AG20443 (cell line): ENCODE data around the gene ERLIN1.
"Not testable (repeated sequence)": the region's sequence is repeated elsewhere in the genome, so short reads cannot be mapped to it uniquely, and the experiment has no call there.

Experiments used
- DNase-seq: peaks from one replicate; pipeline ENCODE4 v3.0.0; 2012; ENCODE audit warnings: low spot score, mixed read lengths

Gene ERLIN1

GRCh38 chr10:100133801-100134200, 52.0 kb downstream of the ERLIN1 start:
- DNase-seq = no peak

GRCh38 chr10:100132427-100132826, 53.4 kb downstream of the ERLIN1 start:
- DNase-seq = no peak

- DNase-seq = no peak
Measured at GRCh38 chr10:100131571-100131970, 54.3 kb downstream of the ERLIN1 start.

- no peak for DNase-seq
Measured at GRCh38 chr10:100130831-100131230, 55.0 kb downstream of the ERLIN1 start.

GRCh38 chr10:100129424-100129823, 56.4 kb downstream of the ERLIN1 start:
- DNase-seq = no peak

GRCh38 chr10:100128951-100129350, 56.9 kb downstream of the ERLIN1 start:
- no peak for DNase-seq

- not testable (repeated sequence) for DNase-seq
Measured at GRCh38 chr10:100125335-100125734, 60.5 kb downstream of the ERLIN1 start.

GRCh38 chr10:100124097-100124496, 61.7 kb downstream of the ERLIN1 start:
- no peak for DNase-seq

- DNase-seq = no peak
Measured at GRCh38 chr10:100122780-100123179, 63.0 kb downstream of the ERLIN1 start.

- DNase-seq = no peak
Measured at GRCh38 chr10:100120550-100120949, 65.3 kb downstream of the ERLIN1 start.

GRCh38 chr10:100119726-100120125, 66.1 kb downstream of the ERLIN1 start:
- no peak for DNase-seq

GRCh38 chr10:100114976-100115770, 70.7 kb downstream of the ERLIN1 start:
- no peak for DNase-seq

GRCh38 chr10:100114460-100114859, 71.4 kb downstream of the ERLIN1 start:
- DNase-seq = no peak

- no peak for DNase-seq
Measured at GRCh38 chr10:100109670-100110069, 76.2 kb downstream of the ERLIN1 start.

- no peak for DNase-seq
Measured at GRCh38 chr10:100106865-100107264, 79.0 kb downstream of the ERLIN1 start.

GRCh38 chr10:100104300-100104699, 81.5 kb downstream of the ERLIN1 start:
- no peak for DNase-seq

- no peak for DNase-seq
Measured at GRCh38 chr10:100103581-100103980, 82.2 kb downstream of the ERLIN1 start.

- peak; percentile 28 for DNase-seq
Measured at GRCh38 chr10:100101192-100102076, 84.4 kb downstream of the ERLIN1 start.

- DNase-seq = peak; percentile 21
Measured at GRCh38 chr10:100100651-100101184, 85.1 kb downstream of the ERLIN1 start.
